AG09319 (cell line): Measurements from ENCODE around the gene PSMA6.
"Not testable (repeated sequence)": the region's sequence is repeated elsewhere in the genome, so short reads cannot be mapped to it uniquely, and the experiment has no call there.

Source experiments
- DNase-seq: peaks from one replicate; pipeline ENCODE4 v3.0.0-alpha.2; 2010; ENCODE audit warnings: low read depth; ENCODE audit errors: extremely low read depth
- CTCF ChIP-seq: IDR thresholded peaks from 2 replicates; pipeline ENCODE4 v1.5.1; 2011; ENCODE audit warnings: low read depth, mild to moderate bottlenecking, inconsistent platforms, low read length, moderate library complexity

The PSMA6 gene

GRCh38 chr14:35349496-35350365 is 57.5 kb downstream of the PSMA6 start:
- no peak for TF ChIP-seq CTCF
- no peak for DNase-seq

GRCh38 chr14:35351497-35351896 is 59.3 kb downstream of the PSMA6 start:
- TF ChIP-seq CTCF = no peak
- DNase-seq = no peak

DNA sequence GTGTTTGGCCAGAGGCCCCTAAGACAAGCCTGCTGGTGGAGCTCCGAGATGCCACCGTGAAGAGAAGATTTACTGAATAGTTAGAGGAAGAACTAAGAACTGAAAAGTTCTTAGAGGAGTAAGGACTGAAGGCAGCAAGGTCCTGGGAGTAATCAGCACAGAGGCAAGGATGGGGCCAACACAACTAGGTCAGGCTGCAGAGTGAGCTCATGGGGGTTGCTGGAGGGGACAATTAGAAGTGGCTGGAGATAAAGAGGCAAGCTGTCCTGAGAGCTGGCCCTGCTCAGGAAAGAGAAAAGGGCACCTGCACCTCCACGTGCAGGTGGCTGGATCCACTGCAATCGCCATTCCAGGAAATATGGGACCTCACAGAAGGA is 59.7 kb downstream of the PSMA6 start:
- no peak for DNase-seq
- TF ChIP-seq CTCF = no peak

GRCh38 chr14:35352274-35353233 is 60.4 kb downstream of the PSMA6 start:
- no peak for DNase-seq
- TF ChIP-seq CTCF = no peak

GRCh38 chr14:35353409-35354172 is 61.4 kb downstream of the PSMA6 start:
- TF ChIP-seq CTCF = no peak
- no peak for DNase-seq

- not testable (repeated sequence) for DNase-seq
Measured at GRCh38 chr14:35355235-35355634, 63.1 kb downstream of the PSMA6 start.
